GM23338 (cell line): Measurements from ENCODE around the gene SLCO3A1. TPM values are rescaled to one million over a fixed set of nuclear protein-coding genes. Genes with fewer than 3 reads are reported as not detected.

Source experiments
- ATAC-seq: fragments of 200-7000 bp; cut with Tn5 transposase; 3 replicates; pipeline ENCODE4 v1.9.1; 2020
- DNase-seq: peaks from one replicate; pipeline ENCODE4 v3.0.0-alpha.2; 2015; ENCODE audit warnings: low spot score
- H2AFZ ChIP-seq: fragments of 200-600 bp; sonication (generic); 2 replicates; pipeline ENCODE4 v1.8.0; 2016; ENCODE audit warnings: antibody characterized with exemption, mild to moderate bottlenecking, moderate library complexity
- H3F3A ChIP-seq: fragments of 200-600 bp; sonication (generic); replicated peaks from 2 replicates; pipeline ENCODE4 v1.8.0; 2017; ENCODE audit warnings: antibody characterized with exemption, mixed run types, low read depth
- H3K27ac ChIP-seq: fragments of 200-600 bp; sonication (generic); 2 replicates; pipeline ENCODE4 v1.6.1; 2016; ENCODE audit warnings: low read depth
- H3K27me3 ChIP-seq: fragments of 200-600 bp; sonication (generic); 2 replicates; pipeline ENCODE4 v1.8.0; 2016; ENCODE audit warnings: mild to moderate bottlenecking, mixed run types, moderate library complexity; ENCODE audit not compliant: insufficient read depth
- H3K36me3 ChIP-seq: fragments of 200-600 bp; sonication (generic); 2 replicates; pipeline ENCODE4 v1.8.0; 2016; ENCODE audit warnings: mild to moderate bottlenecking; ENCODE audit not compliant: insufficient read depth
- H3K4me1 ChIP-seq: fragments of 200-600 bp; sonication (generic); 2 replicates; pipeline ENCODE4 v1.8.0; 2016; ENCODE audit warnings: mild to moderate bottlenecking, moderate library complexity; ENCODE audit not compliant: insufficient read depth
- H3K4me2 ChIP-seq: fragments of 200-600 bp; sonication (generic); 2 replicates; pipeline ENCODE4 v1.7.1; 2017; ENCODE audit warnings: mixed run types
- H3K4me3 ChIP-seq: fragments of 200-600 bp; sonication (generic); 2 replicates; pipeline ENCODE4 v1.6.1; 2016; ENCODE audit warnings: mixed run types
- H3K79me2 ChIP-seq: fragments of 200-600 bp; sonication (generic); replicated peaks from 2 replicates; pipeline ENCODE4 v1.8.0; 2017; ENCODE audit warnings: mild to moderate bottlenecking; ENCODE audit not compliant: insufficient read depth
- H3K9me2 ChIP-seq: fragments of 200-600 bp; sonication (generic); 2 replicates; pipeline ENCODE4 v1.8.0; 2017; ENCODE audit not compliant: insufficient read depth
- H4K20me1 ChIP-seq: fragments of 200-600 bp; sonication (generic); replicated peaks from 2 replicates; pipeline ENCODE4 v1.8.0; 2017; ENCODE audit warnings: mild to moderate bottlenecking; ENCODE audit not compliant: insufficient read depth
- H3K27ac Mint-ChIP-seq: 2 replicates; pipeline ENCODE4 v1.8.0; 2020; ENCODE audit warnings: inconsistent platforms, mild to moderate bottlenecking, moderate library complexity, mixed read lengths
- H3K27me3 Mint-ChIP-seq: 3 replicates; pipeline ENCODE4 v1.8.0; 2022; ENCODE audit warnings: low read depth, mild to moderate bottlenecking, moderate library complexity, mixed read lengths, inconsistent platforms; ENCODE audit not compliant: insufficient read depth, poor library complexity
- H3K36me3 Mint-ChIP-seq: 3 replicates; pipeline ENCODE4 v1.8.0; 2021; ENCODE audit warnings: low read depth, mild to moderate bottlenecking, inconsistent platforms, moderate library complexity, mixed read lengths
- H3K4me1 Mint-ChIP-seq: 3 replicates; pipeline ENCODE4 v1.8.0; 2020; ENCODE audit warnings: mild to moderate bottlenecking, inconsistent platforms, mixed read lengths
- H3K4me3 Mint-ChIP-seq: 3 replicates; pipeline ENCODE4 v1.8.0; 2021; ENCODE audit warnings: moderate library complexity, mild to moderate bottlenecking, inconsistent platforms, mixed read lengths
- H3K9me3 Mint-ChIP-seq: 3 replicates; pipeline ENCODE4 v1.8.0; 2020; ENCODE audit warnings: moderate library complexity, mild to moderate bottlenecking, inconsistent platforms, mixed read lengths
- CREB1 ChIP-seq: fragments of 250-450 bp; sonication (Bioruptor Pico); IDR thresholded peaks from 2 replicates; pipeline ENCODE4 v1.5.0; 2020; ENCODE audit warnings: low read depth, mild to moderate bottlenecking, moderate library complexity
- EZH2 ChIP-seq: fragments of 200-600 bp; sonication (generic); IDR thresholded peaks from one replicate; pipeline ENCODE4 v1.8.0; 2017; ENCODE audit warnings: antibody characterized with exemption, mild to moderate bottlenecking, low read depth; ENCODE audit not compliant: unreplicated experiment
- EZH2phosphoT487 ChIP-seq: fragments of 200-600 bp; sonication (generic); IDR thresholded peaks from one replicate; pipeline ENCODE4 v1.8.1; 2018; ENCODE audit warnings: antibody characterized with exemption; ENCODE audit not compliant: unreplicated experiment
- JUNB ChIP-seq: IDR thresholded peaks from one replicate; pipeline ENCODE4 v1.6.1; 2016; ENCODE audit warnings: antibody characterized with exemption; ENCODE audit not compliant: unreplicated experiment
- NANOG ChIP-seq: IDR thresholded peaks from 2 replicates; pipeline ENCODE4 v1.6.1; 2016; ENCODE audit warnings: antibody characterized with exemption, borderline replicate concordance
- POLR2AphosphoS5 ChIP-seq: IDR thresholded peaks from 2 replicates; pipeline ENCODE4 v1.6.1; 2016; ENCODE audit warnings: antibody characterized with exemption, low read depth
- STAT1 ChIP-seq: IDR thresholded peaks from one replicate; pipeline ENCODE4 v1.6.1; 2016; ENCODE audit warnings: antibody characterized with exemption; ENCODE audit not compliant: unreplicated experiment
- ZNF114 ChIP-seq: fragments of 250-450 bp; sonication (Bioruptor Pico); IDR thresholded peaks from 2 replicates; pipeline ENCODE4 v1.5.0; 2020; ENCODE audit warnings: mild to moderate bottlenecking, moderate library complexity
- ZNF331 ChIP-seq: fragments of 250-450 bp; sonication (Bioruptor Pico); IDR thresholded peaks from 2 replicates; pipeline ENCODE4 v1.5.0; 2020; ENCODE audit warnings: low read depth, mild to moderate bottlenecking, moderate library complexity
- polyA plus RNA-seq: library from polyadenylated mRNA; unstranded; fragments of >200 nt; fragmentation: Nextera tagmentation; extraction: Ambion mirVana; gene quantifications from 2 replicates; pipeline ENCODE4 v1.2.1, GENCODE V29; 2016
- total RNA-seq: library from RNA; depleted of rRNA; stranded (reverse); fragments of >200 nt; shearing (Covaris generic); gene quantifications from 2 replicates; pipeline ENCODE4 v1.2.3, GENCODE V29; 2014
- TF ChIP-seq, protein P1 (sequence below): fragments of 250-450 bp; sonication (Bioruptor Pico); IDR thresholded peaks from 2 replicates; pipeline ENCODE4 v1.5.0; 2020; ENCODE audit warnings: mild to moderate bottlenecking, moderate library complexity
- TF ChIP-seq, protein P2 (sequence below): IDR thresholded peaks from 2 replicates; pipeline ENCODE4 v1.6.1; 2016; ENCODE audit warnings: antibody characterized with exemption
- TF ChIP-seq, protein P3 (sequence below), 2 experiments: fragments of 200-600 bp in 1 of 2; sonication (generic) in 1 of 2; conservative IDR thresholded peaks; 2 replicates each; pipeline versions ENCODE4 v1.5.1 to v1.6.1; 2016 to 2017; ENCODE audit warnings: antibody characterized with exemption in 2 of 2, low read depth in 2 of 2, mild to moderate bottlenecking in 2 of 2, moderate library complexity in 1 of 2
- TF ChIP-seq, protein P4 (sequence below): IDR thresholded peaks from one replicate; pipeline ENCODE4 v1.6.1; 2018; ENCODE audit warnings: antibody characterized with exemption; ENCODE audit not compliant: unreplicated experiment

SLCO3A1 gene
- total and polyA plus RNA-seq, 2 experiments from 2014 or later: 7.3 to 9.4 TPM

DNA sequence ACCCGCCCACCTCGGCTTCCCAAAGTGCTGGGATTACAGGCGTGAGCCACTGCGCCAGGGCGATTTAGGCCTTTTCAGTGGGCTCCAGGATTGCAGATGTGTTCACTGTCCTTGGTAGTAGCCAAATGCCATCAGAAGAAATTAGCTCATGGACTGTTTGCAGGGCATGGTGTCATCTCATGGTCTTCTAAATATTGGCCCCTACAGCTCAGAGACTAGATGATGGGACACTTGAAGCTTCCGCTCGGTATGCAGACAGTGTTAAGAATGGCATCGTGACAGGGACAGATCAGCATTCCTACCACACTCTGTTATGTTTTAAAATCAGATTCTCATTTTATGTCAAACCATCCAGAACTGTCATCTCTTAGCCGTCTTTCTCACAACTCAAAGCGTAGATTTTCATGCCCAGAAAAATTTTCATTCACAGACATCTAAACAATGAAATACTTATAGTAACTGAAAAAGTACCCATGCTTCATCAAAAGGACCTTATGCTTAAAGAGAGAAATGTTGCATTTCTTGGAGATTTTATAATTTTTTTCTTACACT, 24.9 kb downstream of the SLCO3A1 start:
- Histone ChIP-seq H3K27me3 (no peaks in the 10 kb centered on the region), H3F3A (no peaks in the 10 kb centered on the region), H3K4me2 (no peak overlapping the region), H3K27ac (no peak overlapping the region), H2AFZ (no peak overlapping the region), H3K79me2 (peaks cover 21% of the 10 kb centered on the region), H3K36me3 (no peaks in the 10 kb centered on the region), H4K20me1 (no peaks in the 10 kb centered on the region; the same call in 1 of the 2 replicates), H3K4me3 (no peak overlapping the region), H3K4me1 (peaks cover 20% of the 10 kb centered on the region), H3K9me2 (no peaks in the 10 kb centered on the region)
- H3K9me3 Mint-ChIP-seq: no peaks in the 10 kb centered on the region
- H3K36me3 Mint-ChIP-seq: no peaks in the 10 kb centered on the region
- no peak overlapping the region for H3K27ac Mint-ChIP-seq
- DNase-seq (no peak), ATAC-seq (no peak)
- peaks cover 3% of the 10 kb centered on the region for H3K27me3 Mint-ChIP-seq
- TF ChIP-seq, protein P1, sequence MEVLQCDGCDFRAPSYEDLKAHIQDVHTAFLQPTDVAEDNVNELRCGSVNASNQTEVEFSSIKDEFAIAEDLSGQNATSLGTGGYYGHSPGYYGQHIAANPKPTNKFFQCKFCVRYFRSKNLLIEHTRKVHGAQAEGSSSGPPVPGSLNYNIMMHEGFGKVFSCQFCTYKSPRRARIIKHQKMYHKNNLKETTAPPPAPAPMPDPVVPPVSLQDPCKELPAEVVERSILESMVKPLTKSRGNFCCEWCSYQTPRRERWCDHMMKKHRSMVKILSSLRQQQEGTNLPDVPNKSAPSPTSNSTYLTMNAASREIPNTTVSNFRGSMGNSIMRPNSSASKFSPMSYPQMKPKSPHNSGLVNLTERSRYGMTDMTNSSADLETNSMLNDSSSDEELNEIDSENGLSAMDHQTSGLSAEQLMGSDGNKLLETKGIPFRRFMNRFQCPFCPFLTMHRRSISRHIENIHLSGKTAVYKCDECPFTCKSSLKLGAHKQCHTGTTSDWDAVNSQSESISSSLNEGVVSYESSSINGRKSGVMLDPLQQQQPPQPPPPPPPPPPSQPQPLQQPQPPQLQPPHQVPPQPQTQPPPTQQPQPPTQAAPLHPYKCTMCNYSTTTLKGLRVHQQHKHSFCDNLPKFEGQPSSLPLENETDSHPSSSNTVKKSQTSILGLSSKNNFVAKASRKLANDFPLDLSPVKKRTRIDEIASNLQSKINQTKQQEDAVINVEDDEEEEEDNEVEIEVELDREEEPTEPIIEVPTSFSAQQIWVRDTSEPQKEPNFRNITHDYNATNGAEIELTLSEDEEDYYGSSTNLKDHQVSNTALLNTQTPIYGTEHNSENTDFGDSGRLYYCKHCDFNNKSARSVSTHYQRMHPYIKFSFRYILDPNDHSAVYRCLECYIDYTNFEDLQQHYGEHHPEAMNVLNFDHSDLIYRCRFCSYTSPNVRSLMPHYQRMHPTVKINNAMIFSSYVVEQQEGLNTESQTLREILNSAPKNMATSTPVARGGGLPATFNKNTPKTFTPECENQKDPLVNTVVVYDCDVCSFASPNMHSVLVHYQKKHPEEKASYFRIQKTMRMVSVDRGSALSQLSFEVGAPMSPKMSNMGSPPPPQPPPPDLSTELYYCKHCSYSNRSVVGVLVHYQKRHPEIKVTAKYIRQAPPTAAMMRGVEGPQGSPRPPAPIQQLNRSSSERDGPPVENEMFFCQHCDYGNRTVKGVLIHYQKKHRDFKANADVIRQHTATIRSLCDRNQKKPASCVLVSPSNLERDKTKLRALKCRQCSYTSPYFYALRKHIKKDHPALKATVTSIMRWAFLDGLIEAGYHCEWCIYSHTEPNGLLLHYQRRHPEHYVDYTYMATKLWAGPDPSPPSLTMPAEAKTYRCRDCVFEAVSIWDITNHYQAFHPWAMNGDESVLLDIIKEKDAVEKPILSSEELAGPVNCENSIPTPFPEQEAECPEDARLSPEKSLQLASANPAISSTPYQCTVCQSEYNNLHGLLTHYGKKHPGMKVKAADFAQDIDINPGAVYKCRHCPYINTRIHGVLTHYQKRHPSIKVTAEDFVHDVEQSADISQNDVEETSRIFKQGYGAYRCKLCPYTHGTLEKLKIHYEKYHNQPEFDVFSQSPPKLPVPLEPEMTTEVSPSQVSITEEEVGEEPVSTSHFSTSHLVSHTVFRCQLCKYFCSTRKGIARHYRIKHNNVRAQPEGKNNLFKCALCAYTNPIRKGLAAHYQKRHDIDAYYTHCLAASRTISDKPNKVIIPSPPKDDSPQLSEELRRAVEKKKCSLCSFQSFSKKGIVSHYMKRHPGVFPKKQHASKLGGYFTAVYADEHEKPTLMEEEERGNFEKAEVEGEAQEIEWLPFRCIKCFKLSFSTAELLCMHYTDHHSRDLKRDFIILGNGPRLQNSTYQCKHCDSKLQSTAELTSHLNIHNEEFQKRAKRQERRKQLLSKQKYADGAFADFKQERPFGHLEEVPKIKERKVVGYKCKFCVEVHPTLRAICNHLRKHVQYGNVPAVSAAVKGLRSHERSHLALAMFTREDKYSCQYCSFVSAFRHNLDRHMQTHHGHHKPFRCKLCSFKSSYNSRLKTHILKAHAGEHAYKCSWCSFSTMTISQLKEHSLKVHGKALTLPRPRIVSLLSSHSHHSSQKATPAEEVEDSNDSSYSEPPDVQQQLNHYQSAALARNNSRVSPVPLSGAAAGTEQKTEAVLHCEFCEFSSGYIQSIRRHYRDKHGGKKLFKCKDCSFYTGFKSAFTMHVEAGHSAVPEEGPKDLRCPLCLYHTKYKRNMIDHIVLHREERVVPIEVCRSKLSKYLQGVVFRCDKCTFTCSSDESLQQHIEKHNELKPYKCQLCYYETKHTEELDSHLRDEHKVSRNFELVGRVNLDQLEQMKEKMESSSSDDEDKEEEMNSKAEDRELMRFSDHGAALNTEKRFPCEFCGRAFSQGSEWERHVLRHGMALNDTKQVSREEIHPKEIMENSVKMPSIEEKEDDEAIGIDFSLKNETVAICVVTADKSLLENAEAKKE (CRISPR knock-in tag): no peak
- TF ChIP-seq CREB1 (CRISPR knock-in tag) (no peak), EZH2phosphoT487 (no peak), EZH2 (no peak), STAT1 (no peak), ZNF331 (CRISPR knock-in tag) (no peak), POLR2AphosphoS5 (no peak), ZNF114 (CRISPR knock-in tag) (no peak), NANOG (no peak), JUNB (no peak)
- TF ChIP-seq, protein P2, sequence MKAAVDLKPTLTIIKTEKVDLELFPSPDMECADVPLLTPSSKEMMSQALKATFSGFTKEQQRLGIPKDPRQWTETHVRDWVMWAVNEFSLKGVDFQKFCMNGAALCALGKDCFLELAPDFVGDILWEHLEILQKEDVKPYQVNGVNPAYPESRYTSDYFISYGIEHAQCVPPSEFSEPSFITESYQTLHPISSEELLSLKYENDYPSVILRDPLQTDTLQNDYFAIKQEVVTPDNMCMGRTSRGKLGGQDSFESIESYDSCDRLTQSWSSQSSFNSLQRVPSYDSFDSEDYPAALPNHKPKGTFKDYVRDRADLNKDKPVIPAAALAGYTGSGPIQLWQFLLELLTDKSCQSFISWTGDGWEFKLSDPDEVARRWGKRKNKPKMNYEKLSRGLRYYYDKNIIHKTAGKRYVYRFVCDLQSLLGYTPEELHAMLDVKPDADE: no peak
- TF ChIP-seq, protein P3, sequence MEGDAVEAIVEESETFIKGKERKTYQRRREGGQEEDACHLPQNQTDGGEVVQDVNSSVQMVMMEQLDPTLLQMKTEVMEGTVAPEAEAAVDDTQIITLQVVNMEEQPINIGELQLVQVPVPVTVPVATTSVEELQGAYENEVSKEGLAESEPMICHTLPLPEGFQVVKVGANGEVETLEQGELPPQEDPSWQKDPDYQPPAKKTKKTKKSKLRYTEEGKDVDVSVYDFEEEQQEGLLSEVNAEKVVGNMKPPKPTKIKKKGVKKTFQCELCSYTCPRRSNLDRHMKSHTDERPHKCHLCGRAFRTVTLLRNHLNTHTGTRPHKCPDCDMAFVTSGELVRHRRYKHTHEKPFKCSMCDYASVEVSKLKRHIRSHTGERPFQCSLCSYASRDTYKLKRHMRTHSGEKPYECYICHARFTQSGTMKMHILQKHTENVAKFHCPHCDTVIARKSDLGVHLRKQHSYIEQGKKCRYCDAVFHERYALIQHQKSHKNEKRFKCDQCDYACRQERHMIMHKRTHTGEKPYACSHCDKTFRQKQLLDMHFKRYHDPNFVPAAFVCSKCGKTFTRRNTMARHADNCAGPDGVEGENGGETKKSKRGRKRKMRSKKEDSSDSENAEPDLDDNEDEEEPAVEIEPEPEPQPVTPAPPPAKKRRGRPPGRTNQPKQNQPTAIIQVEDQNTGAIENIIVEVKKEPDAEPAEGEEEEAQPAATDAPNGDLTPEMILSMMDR (conservative IDR thresholded peaks at IDR 0.05; ENCODE audit: low read depth in 2 of 2): no peak
- TF ChIP-seq, protein P4, sequence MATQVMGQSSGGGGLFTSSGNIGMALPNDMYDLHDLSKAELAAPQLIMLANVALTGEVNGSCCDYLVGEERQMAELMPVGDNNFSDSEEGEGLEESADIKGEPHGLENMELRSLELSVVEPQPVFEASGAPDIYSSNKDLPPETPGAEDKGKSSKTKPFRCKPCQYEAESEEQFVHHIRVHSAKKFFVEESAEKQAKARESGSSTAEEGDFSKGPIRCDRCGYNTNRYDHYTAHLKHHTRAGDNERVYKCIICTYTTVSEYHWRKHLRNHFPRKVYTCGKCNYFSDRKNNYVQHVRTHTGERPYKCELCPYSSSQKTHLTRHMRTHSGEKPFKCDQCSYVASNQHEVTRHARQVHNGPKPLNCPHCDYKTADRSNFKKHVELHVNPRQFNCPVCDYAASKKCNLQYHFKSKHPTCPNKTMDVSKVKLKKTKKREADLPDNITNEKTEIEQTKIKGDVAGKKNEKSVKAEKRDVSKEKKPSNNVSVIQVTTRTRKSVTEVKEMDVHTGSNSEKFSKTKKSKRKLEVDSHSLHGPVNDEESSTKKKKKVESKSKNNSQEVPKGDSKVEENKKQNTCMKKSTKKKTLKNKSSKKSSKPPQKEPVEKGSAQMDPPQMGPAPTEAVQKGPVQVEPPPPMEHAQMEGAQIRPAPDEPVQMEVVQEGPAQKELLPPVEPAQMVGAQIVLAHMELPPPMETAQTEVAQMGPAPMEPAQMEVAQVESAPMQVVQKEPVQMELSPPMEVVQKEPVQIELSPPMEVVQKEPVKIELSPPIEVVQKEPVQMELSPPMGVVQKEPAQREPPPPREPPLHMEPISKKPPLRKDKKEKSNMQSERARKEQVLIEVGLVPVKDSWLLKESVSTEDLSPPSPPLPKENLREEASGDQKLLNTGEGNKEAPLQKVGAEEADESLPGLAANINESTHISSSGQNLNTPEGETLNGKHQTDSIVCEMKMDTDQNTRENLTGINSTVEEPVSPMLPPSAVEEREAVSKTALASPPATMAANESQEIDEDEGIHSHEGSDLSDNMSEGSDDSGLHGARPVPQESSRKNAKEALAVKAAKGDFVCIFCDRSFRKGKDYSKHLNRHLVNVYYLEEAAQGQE: no peak
- peaks cover 33% of the 10 kb centered on the region for H3K4me1 Mint-ChIP-seq
- no peak overlapping the region for H3K4me3 Mint-ChIP-seq
